Activated T-helper 17 cell treated with anti-CD3 and anti-CD28 coated beads, Interleukin-2, amount 50 U/mL, for 72 hours (primary cell): Measurements from ENCODE around the gene ANKDD1B. TPM values are rescaled to one million over a fixed set of nuclear protein-coding genes. Genes with fewer than 3 reads are reported as not detected.

Experiments used
- ATAC-seq: fragments of 150-1000 bp; cut with Tn5 transposase; replicated peaks from 2 replicates; pipeline ENCODE4 v1.10.0; 2021; ENCODE audit warnings: mild to moderate bottlenecking, moderate library complexity
- H3K27ac Mint-ChIP-seq: one replicate; pipeline ENCODE4 v1.8.0; 2022; ENCODE audit warnings: mixed read lengths
- H3K27me3 Mint-ChIP-seq: one replicate; pipeline ENCODE4 v1.8.0; 2022; ENCODE audit warnings: mixed read lengths
- H3K36me3 Mint-ChIP-seq: one replicate; pipeline ENCODE4 v1.8.0; 2022; ENCODE audit warnings: low read depth, mild to moderate bottlenecking, mixed read lengths
- H3K4me1 Mint-ChIP-seq: one replicate; pipeline ENCODE4 v1.8.0; 2022; ENCODE audit warnings: mixed read lengths
- H3K4me3 Mint-ChIP-seq: one replicate; pipeline ENCODE4 v1.8.0; 2022; ENCODE audit warnings: mild to moderate bottlenecking, mixed read lengths
- H3K9me3 Mint-ChIP-seq: one replicate; pipeline ENCODE4 v1.8.0; 2022; ENCODE audit warnings: mixed read lengths
- total RNA-seq, 2 donors: library from RNA; stranded (reverse); gene quantifications; one replicate each; pipeline ENCODE4 v1.2.3, GENCODE V29; 2022

Gene ANKDD1B
- total RNA-seq, 2 donors from 2014 or later = 0.34 to 0.35 TPM

- H3K36me3 Mint-ChIP-seq = no peaks in the 10 kb centered on the region
- H3K4me3 Mint-ChIP-seq = no peak overlapping the region
- no peak for ATAC-seq
- no peak overlapping the region for H3K27ac Mint-ChIP-seq
- no peaks in the 10 kb centered on the region for H3K9me3 Mint-ChIP-seq
- no peaks in the 10 kb centered on the region for H3K27me3 Mint-ChIP-seq
- no peaks in the 10 kb centered on the region for H3K4me1 Mint-ChIP-seq
These were observed 49.6 kb downstream of the ANKDD1B start for GRCh38 chr5:75660678-75661465.

DNA sequence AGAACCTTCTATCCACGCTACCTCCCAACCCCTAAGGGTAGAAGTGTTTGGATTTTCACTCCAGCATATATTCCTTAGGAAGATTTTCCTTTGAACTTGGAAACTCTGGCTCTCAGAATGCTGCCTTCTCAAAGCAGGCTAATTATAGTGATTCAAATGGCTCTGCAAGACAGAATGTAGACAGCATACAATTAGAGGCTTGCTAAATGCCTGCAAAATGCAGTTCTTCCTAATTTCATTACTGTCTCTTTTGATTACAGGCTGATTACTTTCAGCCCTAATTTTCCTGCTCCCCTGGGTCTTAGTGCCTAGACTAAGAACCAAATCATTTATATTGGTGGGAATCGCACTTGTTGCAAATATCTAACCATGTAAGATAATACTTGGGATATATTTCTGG is 50.8 kb downstream of the ANKDD1B start:
- no peaks in the 10 kb centered on the region for H3K4me1 Mint-ChIP-seq
- H3K36me3 Mint-ChIP-seq = no peaks in the 10 kb centered on the region
- no peaks in the 10 kb centered on the region for H3K9me3 Mint-ChIP-seq
- H3K27ac Mint-ChIP-seq = no peak overlapping the region
- H3K4me3 Mint-ChIP-seq = no peak overlapping the region
- no peak for ATAC-seq
- no peaks in the 10 kb centered on the region for H3K27me3 Mint-ChIP-seq

- Mint-ChIP-seq H3K27ac (no peak overlapping the region), H3K4me1 (peaks cover 5% of the 10 kb centered on the region), H3K27me3 (no peaks in the 10 kb centered on the region), H3K9me3 (no peaks in the 10 kb centered on the region), H3K4me3 (no peak overlapping the region), H3K36me3 (no peaks in the 10 kb centered on the region)
- no peak for ATAC-seq
These were observed 52.5 kb downstream of the ANKDD1B start for GRCh38 chr5:75663579-75664284.

DNA sequence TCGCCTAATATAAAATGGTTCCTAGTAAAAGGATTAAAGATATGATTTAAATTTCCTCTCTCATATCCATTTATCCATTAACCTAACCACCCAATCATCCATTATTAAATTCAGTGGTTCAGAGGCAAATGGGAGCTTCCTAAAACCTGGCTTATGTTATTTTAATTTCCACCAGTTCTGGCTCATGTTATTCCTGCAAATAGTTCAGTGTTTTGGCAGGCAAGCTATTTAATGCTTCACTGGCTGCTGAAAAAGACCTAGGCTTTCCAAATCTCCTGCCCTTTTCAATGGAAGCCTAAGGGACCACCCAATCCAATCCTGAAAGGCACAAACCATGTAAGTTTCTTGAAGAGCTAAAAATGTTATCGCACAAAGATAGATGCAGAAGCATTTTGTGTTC is 53.7 kb downstream of the ANKDD1B start:
- Mint-ChIP-seq H3K36me3 (no peaks in the 10 kb centered on the region), H3K4me1 (peaks cover 18% of the 10 kb centered on the region), H3K27ac (no peak overlapping the region), H3K27me3 (no peaks in the 10 kb centered on the region), H3K4me3 (no peak overlapping the region), H3K9me3 (no peaks in the 10 kb centered on the region)
- ATAC-seq = no peak

DNA sequence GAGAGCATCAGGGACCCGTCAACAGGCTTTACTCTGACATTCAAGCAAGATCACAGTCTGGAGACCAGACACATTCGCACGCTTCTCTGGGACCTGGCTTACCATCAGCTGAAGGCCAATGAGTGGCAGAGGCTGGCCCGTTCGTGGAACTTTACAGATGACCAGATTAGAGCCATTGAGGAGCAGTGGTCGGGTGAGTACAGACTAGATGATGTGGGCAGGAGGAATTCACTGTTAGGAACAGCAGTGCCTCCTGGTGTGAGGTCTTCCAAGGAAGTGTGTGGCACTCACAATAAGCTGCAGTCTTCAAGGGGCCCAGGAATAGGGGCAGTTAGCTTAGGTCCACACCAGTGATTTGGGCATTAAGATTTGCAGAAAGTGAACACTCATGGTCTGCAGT is 55.5 kb downstream of the ANKDD1B start:
- peaks cover 7% of the 10 kb centered on the region for H3K36me3 Mint-ChIP-seq
- H3K9me3 Mint-ChIP-seq = no peaks in the 10 kb centered on the region
- H3K4me1 Mint-ChIP-seq = peaks cover 30% of the 10 kb centered on the region
- H3K27ac Mint-ChIP-seq = no peak overlapping the region
- H3K4me3 Mint-ChIP-seq = no peak overlapping the region
- H3K27me3 Mint-ChIP-seq = no peaks in the 10 kb centered on the region
- no peak for ATAC-seq

DNA sequence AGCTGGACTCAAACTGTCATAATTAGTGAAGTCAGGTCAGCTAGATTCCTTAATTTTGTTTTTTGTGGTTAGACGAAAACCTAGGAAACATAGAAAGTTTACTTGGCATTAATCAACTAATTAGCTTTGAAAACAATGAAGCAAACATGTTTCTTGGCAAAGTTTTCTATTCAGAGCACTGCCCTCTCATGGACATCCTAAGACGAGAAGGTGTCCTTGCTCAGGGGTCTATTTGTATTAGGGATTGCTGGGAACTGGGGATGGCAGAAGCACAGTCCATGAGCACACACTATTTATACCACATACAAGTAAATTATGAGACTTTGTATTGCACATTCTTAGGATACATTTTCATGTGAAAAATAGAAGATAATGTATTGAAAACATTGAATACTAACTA is 56.3 kb downstream of the ANKDD1B start:
- Mint-ChIP-seq H3K4me3 (no peak overlapping the region), H3K27me3 (no peaks in the 10 kb centered on the region), H3K36me3 (peaks cover 12% of the 10 kb centered on the region), H3K9me3 (no peaks in the 10 kb centered on the region), H3K27ac (no peak overlapping the region), H3K4me1 (peaks cover 30% of the 10 kb centered on the region)
- ATAC-seq = no peak

DNA sequence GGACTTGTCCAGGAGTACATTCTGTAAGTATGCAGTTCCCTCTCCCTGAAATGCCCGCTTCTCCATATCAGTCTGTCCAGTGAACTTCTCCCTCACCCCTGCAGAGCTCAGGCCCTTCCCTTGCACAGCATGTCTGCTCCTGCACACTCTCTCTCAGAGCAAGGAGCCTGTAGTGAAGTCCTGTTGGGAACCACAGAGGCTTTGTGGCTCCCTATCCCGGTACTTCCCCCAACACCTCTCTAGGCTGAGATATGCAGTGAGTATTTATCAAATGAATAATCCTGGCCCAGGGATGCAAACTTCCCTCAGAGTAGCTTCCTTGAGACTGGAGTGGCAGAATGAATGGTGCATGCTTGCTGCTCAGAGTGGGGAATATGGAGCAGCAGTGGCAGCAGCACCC is 57.2 kb downstream of the ANKDD1B start:
- H3K27me3 Mint-ChIP-seq = no peaks in the 10 kb centered on the region
- no peaks in the 10 kb centered on the region for H3K9me3 Mint-ChIP-seq
- ATAC-seq = peak; percentile 4
- peaks cover 30% of the 10 kb centered on the region for H3K4me1 Mint-ChIP-seq
- peak overlapping the region; percentile 77 for H3K4me3 Mint-ChIP-seq
- peak overlapping the region; percentile 95 for H3K27ac Mint-ChIP-seq
- peaks cover 21% of the 10 kb centered on the region for H3K36me3 Mint-ChIP-seq

GRCh38 chr5:75668977-75669689 is 57.9 kb downstream of the ANKDD1B start:
- Mint-ChIP-seq H3K27me3 (no peaks in the 10 kb centered on the region), H3K27ac (peak overlapping the region; percentile 95), H3K36me3 (peaks cover 23% of the 10 kb centered on the region), H3K9me3 (no peaks in the 10 kb centered on the region), H3K4me3 (peak overlapping the region; percentile 77), H3K4me1 (peaks cover 30% of the 10 kb centered on the region)
- ATAC-seq = peak; percentile 97

DNA sequence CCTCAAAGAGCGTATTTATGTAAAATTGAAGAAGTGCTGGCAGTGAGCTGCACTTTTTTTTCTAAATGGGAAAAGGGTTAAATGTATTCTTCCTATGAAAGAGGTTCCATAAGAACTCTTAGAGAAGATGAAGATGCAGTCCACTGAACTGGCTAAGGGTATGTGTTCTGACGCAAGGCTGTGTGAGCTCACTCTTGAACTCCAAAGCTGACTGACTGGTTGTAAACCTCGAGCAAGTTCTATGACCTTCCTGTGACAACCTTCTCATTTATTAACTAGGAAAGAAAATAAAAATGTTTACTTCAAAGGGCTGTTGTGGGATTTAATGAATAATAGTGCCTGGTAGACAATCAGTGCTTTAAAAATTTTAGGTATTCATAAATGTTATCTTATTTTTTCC is 59.3 kb downstream of the ANKDD1B start:
- Mint-ChIP-seq H3K4me3 (peak overlapping the region; percentile 77), H3K4me1 (peaks cover 30% of the 10 kb centered on the region), H3K36me3 (peaks cover 34% of the 10 kb centered on the region), H3K27me3 (no peaks in the 10 kb centered on the region), H3K27ac (peak overlapping the region; percentile 95), H3K9me3 (no peaks in the 10 kb centered on the region)
- ATAC-seq = peak; percentile 2

- no peaks in the 10 kb centered on the region for H3K27me3 Mint-ChIP-seq
- peaks cover 43% of the 10 kb centered on the region for H3K36me3 Mint-ChIP-seq
- peaks cover 30% of the 10 kb centered on the region for H3K4me1 Mint-ChIP-seq
- ATAC-seq = no peak
- no peaks in the 10 kb centered on the region for H3K9me3 Mint-ChIP-seq
- peak overlapping the region; percentile 77 for H3K4me3 Mint-ChIP-seq
- peak overlapping the region; percentile 95 for H3K27ac Mint-ChIP-seq
These were observed 60.3 kb downstream of the ANKDD1B start for GRCh38 chr5:75671506-75671905.

GRCh38 chr5:75672616-75673015 is 61.4 kb downstream of the ANKDD1B start:
- Mint-ChIP-seq H3K9me3 (no peaks in the 10 kb centered on the region), H3K36me3 (peaks cover 53% of the 10 kb centered on the region), H3K4me3 (no peak overlapping the region), H3K27me3 (no peaks in the 10 kb centered on the region), H3K4me1 (peaks cover 31% of the 10 kb centered on the region), H3K27ac (no peak overlapping the region)
- no peak for ATAC-seq

GRCh38 chr5:75675783-75676182 is 64.5 kb downstream of the ANKDD1B start:
- H3K4me1 Mint-ChIP-seq = peaks cover 16% of the 10 kb centered on the region
- H3K36me3 Mint-ChIP-seq = peaks cover 69% of the 10 kb centered on the region
- no peak overlapping the region for H3K4me3 Mint-ChIP-seq
- H3K9me3 Mint-ChIP-seq = no peaks in the 10 kb centered on the region
- no peak overlapping the region for H3K27ac Mint-ChIP-seq
- no peak for ATAC-seq
- no peaks in the 10 kb centered on the region for H3K27me3 Mint-ChIP-seq

- H3K4me1 Mint-ChIP-seq = peaks cover 10% of the 10 kb centered on the region
- H3K4me3 Mint-ChIP-seq = peak overlapping the region; percentile 50
- ATAC-seq = peak; percentile 51
- peak overlapping the region; percentile 75 for H3K27ac Mint-ChIP-seq
- no peaks in the 10 kb centered on the region for H3K9me3 Mint-ChIP-seq
- H3K36me3 Mint-ChIP-seq = peaks cover 68% of the 10 kb centered on the region
- H3K27me3 Mint-ChIP-seq = no peaks in the 10 kb centered on the region
These were observed 66.4 kb downstream of the ANKDD1B start for GRCh38 chr5:75677607-75678006.

DNA sequence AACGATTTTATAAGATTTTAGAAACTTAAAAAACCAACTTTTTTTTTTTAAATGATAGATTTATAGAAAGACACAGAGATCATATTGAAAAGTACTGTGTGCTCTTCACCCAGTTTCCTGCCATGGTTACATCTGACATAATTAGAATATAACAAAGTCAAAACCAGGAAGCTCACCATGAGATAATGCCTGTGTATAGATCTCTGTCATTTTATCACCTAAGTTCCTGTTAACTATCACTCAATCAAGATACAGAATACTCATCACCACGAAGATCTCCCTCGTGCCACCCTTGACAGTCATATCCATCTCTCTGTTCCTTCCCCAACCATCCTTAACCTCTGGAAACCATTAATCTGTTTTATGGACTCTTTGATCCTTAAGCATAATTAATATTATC is 66.9 kb downstream of the ANKDD1B start:
- Mint-ChIP-seq H3K36me3 (peaks cover 68% of the 10 kb centered on the region), H3K27ac (peak overlapping the region; percentile 75), H3K4me1 (peaks cover 10% of the 10 kb centered on the region), H3K27me3 (no peaks in the 10 kb centered on the region), H3K9me3 (no peaks in the 10 kb centered on the region), H3K4me3 (peak overlapping the region; percentile 50)
- peak; percentile 92 for ATAC-seq
